ENCODE data around the gene CEP112. TPM values are rescaled to one million over a fixed set of nuclear protein-coding genes. Genes with fewer than 3 reads are reported as not detected.

CEP112 gene
- total and polyA plus RNA-seq, 2 of the 13 experiments (the other 11 are each of a cell fraction or from before 2014, with no cell fraction given) = 1.2 to 3.4 TPM

- TF ChIP-seq RNF2 (conservative IDR thresholded peaks at IDR 0.05; ENCODE audit: low read depth) = no peak
- TF ChIP-seq NFYC (CRISPR knock-in tag; IDR thresholded peaks at IDR 0.05) = no peak
- TF ChIP-seq BATF2 (CRISPR knock-in tag; IDR thresholded peaks at IDR 0.05) = no peak
- no peak for TF ChIP-seq RBM22 (optimal IDR thresholded peaks at IDR 0.05; ENCODE audit: low read length)
- TF ChIP-seq ZFP36L2 (CRISPR knock-in tag; IDR thresholded peaks at IDR 0.05) = no peak
These were observed 417.1 kb downstream of the CEP112 start (continued) for GRCh38 chr17:65774787-65775186.

DNA sequence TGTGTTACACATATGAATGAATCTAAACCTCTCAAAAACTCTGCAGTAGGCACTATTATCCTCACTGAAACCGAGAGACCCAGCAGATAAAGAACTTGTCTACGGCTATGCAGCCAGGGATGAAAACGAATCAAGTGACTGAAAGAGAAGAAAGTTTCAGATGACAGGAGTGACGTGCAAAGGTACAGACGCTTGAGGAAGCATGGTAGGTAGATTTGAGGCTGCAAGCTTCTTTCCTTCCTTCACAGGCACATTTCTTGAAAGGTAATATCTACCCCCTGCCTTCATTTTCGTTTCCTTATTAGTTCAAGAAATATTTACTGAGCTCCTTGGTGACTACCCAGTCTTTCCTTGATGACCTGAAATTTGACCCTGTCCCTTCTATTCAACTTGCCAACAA is 418.9 kb downstream of the CEP112 start:
- Histone ChIP-seq H3K4me3 (replicated peaks in 1 of 3; ENCODE audit: insufficient read depth in 1 of 3, low read depth in 2 of 3, low read length in 3 of 3) (no peak overlapping the region), H3K79me2 (ENCODE audit: insufficient read depth, low read length) (no peaks in the 10 kb centered on the region)
- no peak for DNase-seq (ENCODE audit: low spot score)

More for the DNA sequence above, 418.9 kb downstream of the CEP112 start:
- no peak for TF ChIP-seq TBL1XR1 (IDR thresholded peaks at IDR 0.05; ENCODE audit: borderline replicate concordance, low read length, partially characterized antibody)
- TF ChIP-seq TP53 (CRISPR knock-in tag; conservative IDR thresholded peaks at IDR 0.05) = no peak
- TF ChIP-seq HIC2 (CRISPR knock-in tag; IDR thresholded peaks at IDR 0.05; ENCODE audit: low read depth) = no peak
- no peak for TF ChIP-seq TGIF2 (CRISPR knock-in tag; IDR thresholded peaks at IDR 0.05)
- no peak for TF ChIP-seq BATF2 (CRISPR knock-in tag; IDR thresholded peaks at IDR 0.05)
- TF ChIP-seq, protein P1, sequence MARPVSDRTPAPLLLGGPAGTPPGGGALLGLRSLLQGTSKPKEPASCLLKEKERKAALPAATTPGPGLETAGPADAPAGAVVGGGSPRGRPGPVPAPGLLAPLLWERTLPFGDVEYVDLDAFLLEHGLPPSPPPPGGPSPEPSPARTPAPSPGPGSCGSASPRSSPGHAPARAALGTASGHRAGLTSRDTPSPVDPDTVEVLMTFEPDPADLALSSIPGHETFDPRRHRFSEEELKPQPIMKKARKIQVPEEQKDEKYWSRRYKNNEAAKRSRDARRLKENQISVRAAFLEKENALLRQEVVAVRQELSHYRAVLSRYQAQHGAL (CRISPR knock-in tag; IDR thresholded peaks at IDR 0.05; ENCODE audit: not compliant biosample characterization) = no peak
- TF ChIP-seq ISL2 (CRISPR knock-in tag; IDR thresholded peaks at IDR 0.05) = no peak
- ChIA-PET CTCF (ENCODE audit: low intra/inter-chr PET ratio, low total read pairs) (no interaction called here), POLR2A (no interaction called here)
- Histone ChIP-seq H3K27me3 (ENCODE audit: control insufficient read depth in 1 of 2, insufficient read depth in 2 of 2, low read length in 2 of 2) (no peaks in the 10 kb centered on the region; a peak in 1 of 5 replicates), H3K4me2 (ENCODE audit: low read depth, low read length) (no peak overlapping the region), H3K36me3 (replicated peaks in 1 of 2; ENCODE audit: control insufficient read depth in 1 of 2, insufficient read depth in 2 of 2, low read length in 2 of 2) (no peaks in the 10 kb centered on the region), H3K9ac (ENCODE audit: insufficient read depth, low read depth, low read length) (no peak overlapping the region), H3K27ac (ENCODE audit: extremely low read length, insufficient read depth, low read length) (no peak overlapping the region), H3K9me3 (ENCODE audit: low read length) (no peaks in the 10 kb centered on the region), H4K20me1 (ENCODE audit: insufficient read depth, low read length) (no peaks in the 10 kb centered on the region), H3K4me1 (ENCODE audit: insufficient read depth, low read length) (peaks cover 22% of the 10 kb centered on the region), H2AFZ (ENCODE audit: low read length) (no peak overlapping the region)
- WGBS (ENCODE audit: low lambda C conversion rate) = 81% methylated on average over 6 of the region's 6 CpGs
- intact Hi-C loops (cut with micrococcal nuclease; ENCODE audit: unreplicated experiment) = no loop called here
- ATAC-seq (no peak), FAIRE-seq (no peak)
- in situ Hi-C loops (cut with HindIII; ENCODE audit: extremely low pct_ligation_motif_present, low pct_unique_long_range_greater_than_20kb) = no loop called here
- no TSS peak for BruUV-seq (replicated peaks)

Data from HepG2 (cell line).